Dedifferentiated amniotic fluid mesenchymal stem cell (primary cell): ENCODE measurements around the gene EFCAB8.

Source experiments
- DNase-seq: peaks from one replicate; pipeline ENCODE4 v3.0.0-alpha.2; 2016; ENCODE audit errors: extremely low spot score

Gene EFCAB8

GRCh38 chr20:33007376-33008335 is 148.9 kb downstream of the EFCAB8 start, which contains the start of gene BPIFB2:
Gene BPIFB2 (plus strand): TSS chr20:33007704. CDS start chr20:33008575, 871 bp downstream.
- DNase-seq = no peak

GRCh38 chr20:33008336-33009213 is 149.9 kb downstream of the EFCAB8 start:
- DNase-seq = no peak

- DNase-seq = no peak
These were observed 150.8 kb downstream of the EFCAB8 start for GRCh38 chr20:33009214-33010132.

GRCh38 chr20:33010133-33010504 is 151.4 kb downstream of the EFCAB8 start:
- DNase-seq = no peak

DNA sequence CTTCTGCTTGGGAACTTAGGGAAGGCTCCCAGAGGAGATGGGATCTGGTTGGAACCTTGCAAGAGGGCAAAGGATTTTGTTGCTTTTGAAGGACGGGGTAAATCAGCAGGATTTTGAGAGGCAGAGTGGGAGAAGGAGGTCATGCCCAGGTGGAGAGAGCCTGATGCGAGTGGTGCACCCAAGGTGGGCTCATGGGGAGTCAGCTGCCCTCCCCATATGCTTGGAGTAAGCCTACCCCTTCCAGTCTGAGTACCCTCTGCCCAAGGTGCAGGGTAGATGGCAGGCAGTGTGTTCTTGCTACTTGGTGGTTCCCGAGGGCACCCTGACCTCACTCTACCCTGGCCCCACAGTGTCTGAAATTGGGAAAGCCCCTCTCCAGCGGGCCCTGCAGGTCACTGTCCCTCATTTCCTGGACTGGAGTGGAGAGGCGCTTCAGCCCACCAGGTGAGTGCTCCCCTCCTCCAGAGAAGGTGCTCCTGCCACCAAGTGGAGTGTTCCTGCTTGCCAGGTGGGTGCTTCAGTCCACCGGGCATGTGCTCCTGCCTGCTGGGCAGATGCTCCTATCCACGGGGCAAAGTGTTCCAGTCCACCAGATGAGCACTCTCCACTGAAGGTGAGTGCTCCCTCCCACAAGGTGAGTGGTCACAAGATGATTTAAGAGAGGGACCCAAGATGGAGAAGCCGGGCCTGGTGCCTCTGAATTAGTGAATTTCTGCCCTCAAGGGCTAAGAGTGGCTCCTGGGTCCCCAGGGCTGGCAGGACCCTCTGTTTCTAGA is 152.1 kb downstream of the EFCAB8 start:
- no peak for DNase-seq
